Cardiac fibroblast (primary cell): ENCODE results near the gene SNED1.

ENCODE experiments used
- DNase-seq, 2 donors: peaks; one replicate each; pipeline versions ENCODE4 v3.0.0 to v3.0.0-alpha.2; 2010; ENCODE audit warnings: low read depth in 2 of 2
- H3K4me3 ChIP-seq, 2 donors: replicated peaks in 1 of 2; 1 replicate in 1 of 2; 2 replicates in 1 of 2; pipeline ENCODE4 v1.5.1; 2011; ENCODE audit warnings: low read depth in 2 of 2, low read length in 2 of 2, mild to moderate bottlenecking in 2 of 2, moderate library complexity in 1 of 2
- TF ChIP-seq, protein P1 (sequence below): IDR thresholded peaks from one replicate; pipeline ENCODE4 v1.5.1; 2011; ENCODE audit warnings: low read depth, mild to moderate bottlenecking, low read length, inconsistent platforms

SNED1 gene

DNA sequence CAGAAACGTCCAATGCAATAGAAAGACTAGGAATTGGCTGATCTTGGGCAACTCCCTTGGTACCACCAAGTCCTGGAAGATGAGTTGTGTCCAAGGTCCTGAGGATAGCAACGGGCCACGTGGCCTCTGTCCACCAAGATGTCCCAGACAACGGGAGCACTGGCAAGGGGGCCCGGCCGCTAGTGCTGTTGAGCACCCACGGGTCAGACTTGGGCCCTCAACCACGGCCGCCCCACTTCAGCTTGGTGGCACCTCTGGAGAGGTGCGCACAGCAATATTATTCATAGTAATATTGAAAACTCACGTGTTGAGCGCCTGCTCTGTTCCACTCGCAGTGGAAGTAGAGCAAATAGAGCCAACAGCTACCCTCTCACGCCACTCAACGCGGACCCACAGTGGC is 131.9 kb downstream of the SNED1 start:
- TF ChIP-seq, protein P1, sequence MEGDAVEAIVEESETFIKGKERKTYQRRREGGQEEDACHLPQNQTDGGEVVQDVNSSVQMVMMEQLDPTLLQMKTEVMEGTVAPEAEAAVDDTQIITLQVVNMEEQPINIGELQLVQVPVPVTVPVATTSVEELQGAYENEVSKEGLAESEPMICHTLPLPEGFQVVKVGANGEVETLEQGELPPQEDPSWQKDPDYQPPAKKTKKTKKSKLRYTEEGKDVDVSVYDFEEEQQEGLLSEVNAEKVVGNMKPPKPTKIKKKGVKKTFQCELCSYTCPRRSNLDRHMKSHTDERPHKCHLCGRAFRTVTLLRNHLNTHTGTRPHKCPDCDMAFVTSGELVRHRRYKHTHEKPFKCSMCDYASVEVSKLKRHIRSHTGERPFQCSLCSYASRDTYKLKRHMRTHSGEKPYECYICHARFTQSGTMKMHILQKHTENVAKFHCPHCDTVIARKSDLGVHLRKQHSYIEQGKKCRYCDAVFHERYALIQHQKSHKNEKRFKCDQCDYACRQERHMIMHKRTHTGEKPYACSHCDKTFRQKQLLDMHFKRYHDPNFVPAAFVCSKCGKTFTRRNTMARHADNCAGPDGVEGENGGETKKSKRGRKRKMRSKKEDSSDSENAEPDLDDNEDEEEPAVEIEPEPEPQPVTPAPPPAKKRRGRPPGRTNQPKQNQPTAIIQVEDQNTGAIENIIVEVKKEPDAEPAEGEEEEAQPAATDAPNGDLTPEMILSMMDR = no peak
- DNase-seq = no peak
- H3K4me3 ChIP-seq = no peak overlapping the region

DNA sequence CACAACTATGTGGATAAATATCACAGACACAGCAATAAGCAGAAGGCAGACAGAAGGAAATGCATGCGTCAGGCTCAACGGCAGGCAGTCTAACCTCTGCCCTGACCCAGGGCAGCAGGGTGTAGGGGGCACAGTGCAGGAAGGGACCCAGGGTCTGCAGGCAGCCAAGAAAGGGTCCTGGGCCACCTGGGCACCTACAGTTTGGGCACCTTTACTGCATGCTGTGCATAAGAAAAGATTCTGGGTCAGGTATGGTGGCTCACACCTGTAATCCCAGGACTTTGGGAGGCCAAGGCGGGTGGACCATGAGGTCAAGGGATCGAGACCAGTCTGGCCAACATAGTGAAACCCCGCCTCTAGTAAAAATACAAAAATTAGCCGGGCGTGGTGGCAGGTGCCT is 133.1 kb downstream of the SNED1 start:
- TF ChIP-seq, protein P1 = no peak
- H3K4me3 ChIP-seq = no peak overlapping the region
- no peak for DNase-seq

DNA sequence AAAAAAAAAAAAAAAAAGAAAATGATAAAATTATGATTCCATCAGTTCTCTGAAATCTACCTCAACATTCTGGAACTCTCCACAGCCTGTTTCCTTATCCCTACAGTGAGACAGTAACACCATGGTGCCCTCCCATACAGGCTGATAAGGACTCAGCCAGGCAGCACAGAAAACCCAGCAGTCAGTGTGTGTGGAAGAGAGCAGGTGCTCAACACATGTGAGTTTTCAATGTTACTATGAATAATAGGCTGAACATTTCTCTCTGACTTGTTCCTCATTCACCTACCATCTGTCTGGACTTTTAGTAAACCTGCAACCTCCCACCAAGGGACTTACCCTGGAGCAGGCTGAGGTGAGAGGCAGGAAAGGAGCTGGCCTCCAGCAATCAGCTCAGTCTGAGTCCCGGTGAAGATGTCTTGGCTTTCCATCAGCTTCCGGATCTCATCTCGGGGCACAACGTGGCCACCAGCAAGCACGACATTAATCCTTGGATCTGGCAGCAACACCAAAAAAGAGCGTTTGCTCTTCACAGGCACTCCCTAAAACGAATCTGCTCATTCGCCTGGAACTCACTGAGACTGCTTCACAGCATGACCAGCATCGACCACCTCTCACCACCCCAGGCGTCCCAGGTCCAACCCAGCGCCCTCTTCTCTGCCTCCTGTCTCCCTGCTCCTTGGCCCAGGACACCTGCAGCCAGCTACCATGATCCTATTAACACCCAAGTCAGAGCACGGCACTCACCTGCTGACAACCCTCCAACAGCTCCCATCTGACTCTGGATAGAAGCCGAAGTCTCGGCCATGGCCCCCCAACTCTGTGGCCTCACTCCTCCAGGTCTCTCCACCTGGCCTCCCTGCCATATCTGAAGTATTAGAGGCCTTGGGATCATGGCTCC is 134.4 kb downstream of the SNED1 start:
- no peak overlapping the region for H3K4me3 ChIP-seq
- no peak for DNase-seq
- TF ChIP-seq, protein P1 = no peak

DNA sequence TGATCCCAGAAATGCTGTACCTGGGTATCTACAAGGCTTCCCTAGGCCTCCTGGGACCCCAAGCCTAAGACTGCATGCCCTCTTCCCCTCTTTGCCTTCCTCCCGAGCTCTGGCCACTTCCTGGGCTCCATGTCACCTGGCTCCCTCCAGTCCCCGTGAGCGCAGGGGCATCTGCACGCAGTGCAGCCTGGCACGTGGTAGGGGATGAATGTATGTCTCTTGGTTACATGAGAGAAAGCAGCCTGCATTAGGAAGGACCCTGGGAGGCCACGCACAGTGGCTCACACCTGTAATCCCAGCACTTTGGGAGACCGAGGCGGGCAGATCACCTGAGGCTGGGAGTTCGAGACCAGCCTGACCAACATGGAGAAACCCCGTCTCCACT is 135.0 kb downstream of the SNED1 start:
- DNase-seq = no peak
- H3K4me3 ChIP-seq = no peak overlapping the region
- TF ChIP-seq, protein P1 = no peak

DNA sequence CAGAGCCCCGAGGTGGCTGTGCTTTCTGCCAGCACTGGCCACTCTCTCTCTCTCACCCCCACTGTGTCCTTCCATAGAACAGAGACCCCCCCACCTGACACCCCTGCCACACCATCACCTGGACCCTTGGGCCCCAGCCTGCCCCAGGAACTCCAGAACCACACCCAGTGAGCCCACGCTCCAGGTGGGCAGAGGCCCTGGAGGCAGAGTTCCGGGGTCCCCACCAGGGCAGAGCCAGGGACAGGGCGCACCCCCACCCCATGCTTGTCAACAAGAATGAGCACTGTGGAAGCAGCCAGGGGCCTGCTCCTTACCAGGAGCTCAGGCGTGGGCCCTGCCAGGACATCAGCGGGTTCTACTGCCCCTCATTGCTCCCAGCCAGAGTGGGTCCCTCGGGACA is 136.3 kb downstream of the SNED1 start:
- H3K4me3 ChIP-seq = no peak overlapping the region
- TF ChIP-seq, protein P1 = no peak
- DNase-seq = no peak

DNA sequence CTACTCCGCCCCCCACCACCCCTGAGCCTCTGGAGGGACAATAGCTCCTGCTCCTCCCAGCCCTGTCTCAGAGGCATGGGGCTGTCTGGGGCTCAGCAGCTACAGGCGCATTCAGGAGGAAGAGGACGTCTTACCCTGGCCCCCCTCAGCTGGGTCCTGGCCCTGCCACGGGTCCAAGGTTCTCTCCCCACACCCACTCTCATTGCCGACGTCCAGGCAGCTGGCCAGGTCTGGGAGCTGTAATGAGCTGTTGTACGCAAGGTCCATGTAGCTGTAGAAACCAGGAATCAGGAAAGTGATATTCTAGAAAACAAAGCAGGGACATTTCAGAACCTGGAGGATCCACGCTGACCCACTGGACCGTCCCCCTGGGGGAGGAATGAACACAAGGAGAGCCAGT is 137.3 kb downstream of the SNED1 start:
- TF ChIP-seq, protein P1 = no peak
- no peak overlapping the region for H3K4me3 ChIP-seq

DNA sequence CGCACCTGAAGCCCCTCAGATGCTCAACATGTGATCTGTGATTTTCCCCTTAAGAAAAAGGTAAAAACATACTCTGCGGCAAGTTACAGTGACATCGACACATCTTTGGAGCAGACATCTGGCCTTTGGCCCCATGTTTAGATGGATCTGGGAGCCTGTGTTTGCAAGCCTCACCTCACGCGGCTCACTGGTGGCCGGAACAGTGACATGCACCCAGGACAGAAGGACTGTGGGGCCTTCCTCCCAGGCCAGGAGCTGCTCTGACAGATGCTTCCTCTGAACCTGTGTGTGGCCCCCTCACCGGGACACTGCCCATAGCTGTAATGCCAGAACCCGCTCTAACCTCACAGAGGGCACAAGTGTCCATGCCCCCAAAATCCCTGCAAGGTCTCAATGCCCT is 137.8 kb downstream of the SNED1 start:
- no peak overlapping the region for H3K4me3 ChIP-seq
- DNase-seq = no peak
- TF ChIP-seq, protein P1 = no peak

More for the DNA sequence above, 137.3 kb downstream of the SNED1 start:
- no peak for DNase-seq
